Peyer's patch (tissue), 4 donors: ENCODE results near the gene PROCR. TPM values are rescaled to one million over a fixed set of nuclear protein-coding genes. Genes with fewer than 3 reads are reported as not detected.
"Not testable (repeated sequence)": the region's sequence is repeated elsewhere in the genome, so short reads cannot be mapped to it uniquely, and the experiment has no call there.

Experiments
- DNase-seq, 3 donors: peaks; one replicate each; pipeline ENCODE4 v3.0.0-alpha.2; 2017 to 2019
- H3K27ac ChIP-seq, 4 donors: fragments of 200-600 bp; sonication (generic); one replicate each; pipeline ENCODE4 v1.5.1; 2016 to 2019
- H3K27me3 ChIP-seq, 2 donors: fragments of 200-600 bp; sonication (generic); one replicate each; pipeline ENCODE4 v1.5.1; 2019
- H3K36me3 ChIP-seq, 3 donors: fragments of 200-600 bp; sonication (generic); one replicate each; pipeline ENCODE4 v1.5.1; 2016 to 2019
- H3K4me1 ChIP-seq, 4 donors: fragments of 200-600 bp; sonication (generic); one replicate each; pipeline ENCODE4 v1.5.1; 2016 to 2019
- H3K4me3 ChIP-seq, 4 donors: fragments of 200-600 bp; sonication (generic); 1 replicate in 3 of 4; 2 replicates in 1 of 4; pipeline ENCODE4 v1.5.1; 2016 to 2019; ENCODE audit warnings: mild to moderate bottlenecking in 1 of 4
- H3K9me3 ChIP-seq, 4 donors: fragments of 200-600 bp; sonication (generic); one replicate each; pipeline ENCODE4 v1.5.1; 2016 to 2019; ENCODE audit warnings: mild to moderate bottlenecking in 1 of 4
- CTCF ChIP-seq, 6 experiments: fragments of 450-650 bp in 4 of 6; fragments of 200-600 bp in 2 of 6; sonication (generic) in 1 of 6; IDR thresholded peaks; one replicate each; pipeline ENCODE4 v1.5.1; 2017 to 2019; ENCODE audit warnings: antibody characterized with exemption in 6 of 6, mild to moderate bottlenecking in 3 of 6, moderate library complexity in 1 of 6
- POLR2A ChIP-seq, 2 donors: fragments of 450-650 bp; IDR thresholded peaks; one replicate each; pipeline ENCODE4 v1.5.1; 2017; ENCODE audit warnings: antibody characterized with exemption in 2 of 2, mild to moderate bottlenecking in 2 of 2, moderate library complexity in 2 of 2
- total RNA-seq, 4 donors: library from RNA; depleted of rRNA; stranded (reverse); fragments of >200 nt; gene quantifications; one replicate each; pipeline ENCODE4 v1.1.0, GENCODE V29; 2016

The PROCR gene
- total RNA-seq, 4 donors from 2014 or later = 14.2 to 51.2 (median 25.8) TPM

GRCh38 chr20:35200267-35200666, 28.4 kb downstream of the PROCR start:
- no peak for DNase-seq
- H3K36me3 ChIP-seq = no peaks in the 10 kb centered on the region
- H3K4me3 ChIP-seq = no peak overlapping the region
- TF ChIP-seq POLR2A (IDR thresholded peaks at IDR 0.05) (no peak), CTCF (IDR thresholded peaks at IDR 0.05) (no peak)
- no peaks in the 10 kb centered on the region for H3K27me3 ChIP-seq
- H3K4me1 ChIP-seq = no peaks in the 10 kb centered on the region
- H3K27ac ChIP-seq = no peak overlapping the region
- peaks cover 0 to 15% (median 2%) of the 10 kb centered on the region in 4 donors for H3K9me3 ChIP-seq

DNA sequence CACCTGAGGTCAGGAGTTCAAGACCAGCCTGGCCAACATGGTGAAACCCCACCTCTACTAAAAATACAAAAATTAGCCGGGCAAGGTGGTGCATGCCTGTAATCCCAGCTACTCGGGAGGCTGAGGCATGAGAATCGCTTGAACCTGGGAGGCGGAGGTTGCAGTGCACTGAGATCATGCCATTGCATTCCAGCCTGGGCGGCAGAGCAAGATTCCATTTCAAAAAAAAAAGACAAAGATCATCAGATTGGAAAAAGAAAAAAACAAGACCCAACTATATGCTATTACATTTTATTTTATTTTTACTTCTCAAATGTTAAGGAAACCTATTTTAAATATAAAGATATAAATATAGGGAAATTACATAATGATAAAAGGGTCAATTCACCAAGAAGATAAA, 29.6 kb downstream of the PROCR start:
- H3K4me3 ChIP-seq, H3K36me3 ChIP-seq, H3K4me1 ChIP-seq, H3K27me3 ChIP-seq, DNase-seq, H3K27ac ChIP-seq: not testable (repeated sequence)
- H3K9me3 ChIP-seq = peaks cover 0 to 15% (median 2%) of the 10 kb centered on the region in 4 donors

- no peaks in the 10 kb centered on the region for H3K9me3 ChIP-seq
- no peak for DNase-seq
- no peak overlapping the region for H3K4me3 ChIP-seq
- peaks cover 0 to 11% (median 0%) of the 10 kb centered on the region in 4 donors for H3K4me1 ChIP-seq
- TF ChIP-seq POLR2A (IDR thresholded peaks at IDR 0.05) (no peak), CTCF (IDR thresholded peaks at IDR 0.05) (no peak)
- H3K27ac ChIP-seq = no peak overlapping the region
- H3K27me3 ChIP-seq = no peaks in the 10 kb centered on the region
- no peaks in the 10 kb centered on the region for H3K36me3 ChIP-seq
Measured at GRCh38 chr20:35206802-35207201, 34.9 kb downstream of the PROCR start.

GRCh38 chr20:35207950-35208611, 36.2 kb downstream of the PROCR start:
- peak in 1 of 2 donors; percentile 19 for TF ChIP-seq POLR2A (IDR thresholded peaks at IDR 0.05)
- TF ChIP-seq CTCF (IDR thresholded peaks at IDR 0.05) = peak; percentile 57 to 98 (median 95)
- peak overlapping the region in 3 of 4 donors; percentile 30 to 84 (median 82) for H3K27ac ChIP-seq
- H3K9me3 ChIP-seq = no peaks in the 10 kb centered on the region
- H3K4me3 ChIP-seq = peak overlapping the region in 2 of 4 donors; percentile 26 to 28
- no peaks in the 10 kb centered on the region for H3K27me3 ChIP-seq
- H3K36me3 ChIP-seq = no peaks in the 10 kb centered on the region
- peak; percentile 74 to 92 (median 77) for DNase-seq
- peaks cover 0 to 11% (median 0%) of the 10 kb centered on the region in 4 donors for H3K4me1 ChIP-seq

- Histone ChIP-seq H3K27ac (no peak overlapping the region), H3K4me3 (no peak overlapping the region), H3K27me3 (no peaks in the 10 kb centered on the region), H3K4me1 (no peaks in the 10 kb centered on the region), H3K36me3 (peaks cover 0 to 7% (median 0%) of the 10 kb centered on the region in 3 donors), H3K9me3 (no peaks in the 10 kb centered on the region)
- DNase-seq = no peak
- TF ChIP-seq POLR2A (IDR thresholded peaks at IDR 0.05) (no peak), CTCF (IDR thresholded peaks at IDR 0.05) (no peak)
Measured at GRCh38 chr20:35215066-35215956, 43.4 kb downstream of the PROCR start.

GRCh38 chr20:35216541-35216940, 44.7 kb downstream of the PROCR start:
- H3K4me3 ChIP-seq = no peak overlapping the region
- no peak for DNase-seq

More at GRCh38 chr20:35216541-35216940, 44.7 kb downstream of the PROCR start:
- Histone ChIP-seq H3K27ac (no peak overlapping the region), H3K27me3 (no peaks in the 10 kb centered on the region), H3K4me1 (no peaks in the 10 kb centered on the region), H3K9me3 (no peaks in the 10 kb centered on the region), H3K36me3 (peaks cover 0 to 7% (median 0%) of the 10 kb centered on the region in 3 donors)
- TF ChIP-seq CTCF (IDR thresholded peaks at IDR 0.05) (no peak), POLR2A (IDR thresholded peaks at IDR 0.05) (no peak)
